Gastrocnemius medialis (tissue), 4 donors: Measurements from ENCODE around the gene ALKBH6.

Experiments used
- POLR2A ChIP-seq, 2 donors: fragments of 450-650 bp; IDR thresholded peaks; one replicate each; pipeline ENCODE4 v1.6.1; 2017; ENCODE audit warnings: antibody characterized with exemption in 2 of 2, mild to moderate bottlenecking in 2 of 2, moderate library complexity in 2 of 2
- TF ChIP-seq, protein P1 (sequence below), 5 experiments: fragments of 450-650 bp in 3 of 5; fragments of 200-600 bp in 2 of 5; sonication (generic) in 2 of 5; IDR thresholded peaks in 4 of 5; conservative IDR thresholded peaks in 1 of 5; 1 replicate in 4 of 5; 2 replicates in 1 of 5; pipeline ENCODE4 v1.5.1; 2016 to 2019; ENCODE audit warnings: antibody characterized with exemption in 5 of 5, mild to moderate bottlenecking in 3 of 5, moderate library complexity in 3 of 5

GRCh38 chr19:36008336-36008978 is 5.6 kb downstream of the ALKBH6 start, which contains the start of gene SYNE4:
- TF ChIP-seq POLR2A (IDR thresholded peaks at IDR 0.05) = no peak
- TF ChIP-seq, protein P1, sequence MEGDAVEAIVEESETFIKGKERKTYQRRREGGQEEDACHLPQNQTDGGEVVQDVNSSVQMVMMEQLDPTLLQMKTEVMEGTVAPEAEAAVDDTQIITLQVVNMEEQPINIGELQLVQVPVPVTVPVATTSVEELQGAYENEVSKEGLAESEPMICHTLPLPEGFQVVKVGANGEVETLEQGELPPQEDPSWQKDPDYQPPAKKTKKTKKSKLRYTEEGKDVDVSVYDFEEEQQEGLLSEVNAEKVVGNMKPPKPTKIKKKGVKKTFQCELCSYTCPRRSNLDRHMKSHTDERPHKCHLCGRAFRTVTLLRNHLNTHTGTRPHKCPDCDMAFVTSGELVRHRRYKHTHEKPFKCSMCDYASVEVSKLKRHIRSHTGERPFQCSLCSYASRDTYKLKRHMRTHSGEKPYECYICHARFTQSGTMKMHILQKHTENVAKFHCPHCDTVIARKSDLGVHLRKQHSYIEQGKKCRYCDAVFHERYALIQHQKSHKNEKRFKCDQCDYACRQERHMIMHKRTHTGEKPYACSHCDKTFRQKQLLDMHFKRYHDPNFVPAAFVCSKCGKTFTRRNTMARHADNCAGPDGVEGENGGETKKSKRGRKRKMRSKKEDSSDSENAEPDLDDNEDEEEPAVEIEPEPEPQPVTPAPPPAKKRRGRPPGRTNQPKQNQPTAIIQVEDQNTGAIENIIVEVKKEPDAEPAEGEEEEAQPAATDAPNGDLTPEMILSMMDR (IDR thresholded peaks at IDR 0.05 in 4 of 5, conservative IDR thresholded peaks at IDR 0.05 in 1 of 5) = no peak
